ENCODE results near the gene CTSD.

Gene CTSD

DNA sequence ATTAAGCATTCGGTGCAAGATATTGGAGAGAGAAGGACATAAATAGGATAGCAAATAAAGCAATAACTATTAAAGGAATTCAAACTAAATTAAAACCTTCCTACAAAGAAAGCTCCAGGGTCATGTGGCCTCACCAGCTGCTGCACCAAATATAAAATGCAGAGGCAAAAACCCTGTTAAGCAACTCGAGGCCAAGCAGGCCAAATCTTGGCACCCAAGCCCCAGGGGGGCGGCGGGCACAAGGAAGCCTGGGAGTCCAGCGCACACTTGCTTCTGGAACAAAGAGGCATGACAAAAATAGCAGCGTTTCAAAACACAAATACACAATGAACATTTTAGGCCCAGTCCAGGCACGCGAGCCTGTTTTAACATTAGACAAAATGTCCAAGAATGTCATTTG, 46.0 kb downstream of the CTSD start:
- TF ChIP-seq POLR2A (IDR thresholded peaks at IDR 0.05; ENCODE audit: low read depth, low read length) = no peak
- no peak for DNase-seq (ENCODE audit: insufficient read length, low spot score)
- no peak for FAIRE-seq

DNA sequence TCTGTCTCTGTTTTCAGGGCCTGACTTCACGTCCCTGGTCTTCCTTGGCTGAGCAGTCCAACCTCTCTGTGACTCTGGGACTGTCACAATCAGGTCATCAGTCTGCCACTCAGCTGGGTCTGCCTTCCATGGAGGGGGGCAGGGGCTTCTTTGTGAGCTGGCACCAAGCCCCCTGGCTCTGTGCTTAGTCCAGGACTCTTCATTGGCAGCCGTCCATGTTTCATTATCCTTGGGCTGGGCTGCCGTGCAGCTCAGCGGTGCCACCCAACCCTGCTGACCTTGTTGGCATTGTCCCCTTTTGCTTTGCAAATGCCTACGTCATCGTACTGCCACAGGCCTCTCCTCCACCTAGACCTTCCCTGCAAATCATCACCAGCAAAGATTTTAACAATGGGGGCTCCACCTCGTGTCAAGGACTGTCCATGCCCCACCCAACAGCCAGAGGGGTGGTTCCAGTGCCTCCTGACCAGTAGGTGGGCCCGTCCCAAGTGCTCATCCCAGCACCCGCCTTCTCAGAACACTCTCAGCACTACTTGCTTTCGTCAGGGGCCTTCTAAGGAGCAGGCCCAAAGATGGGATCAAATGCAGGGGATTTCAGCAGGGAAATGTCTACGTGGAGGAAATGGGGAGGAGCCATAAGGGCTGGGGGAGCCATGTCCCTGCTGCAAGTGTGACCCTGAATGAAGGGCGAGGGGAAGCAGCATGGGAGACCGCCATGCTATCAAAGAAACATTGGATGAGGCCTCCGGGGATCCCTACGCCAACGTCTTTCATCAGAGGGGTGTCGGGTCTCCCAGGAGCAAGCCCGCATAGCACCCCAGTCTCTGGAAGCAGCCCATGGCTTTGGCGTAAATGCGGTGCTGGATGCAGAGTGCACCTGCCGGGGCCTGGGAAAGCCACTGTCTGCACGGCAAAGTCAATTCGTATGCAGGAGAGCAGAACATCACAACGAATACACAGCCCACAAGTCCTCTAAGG, 48.5 kb downstream of the CTSD start:
- TF ChIP-seq POLR2A (IDR thresholded peaks at IDR 0.05; ENCODE audit: low read depth, low read length) = no peak
- no peak for DNase-seq (ENCODE audit: insufficient read length, low spot score)
- FAIRE-seq = no peak

DNA sequence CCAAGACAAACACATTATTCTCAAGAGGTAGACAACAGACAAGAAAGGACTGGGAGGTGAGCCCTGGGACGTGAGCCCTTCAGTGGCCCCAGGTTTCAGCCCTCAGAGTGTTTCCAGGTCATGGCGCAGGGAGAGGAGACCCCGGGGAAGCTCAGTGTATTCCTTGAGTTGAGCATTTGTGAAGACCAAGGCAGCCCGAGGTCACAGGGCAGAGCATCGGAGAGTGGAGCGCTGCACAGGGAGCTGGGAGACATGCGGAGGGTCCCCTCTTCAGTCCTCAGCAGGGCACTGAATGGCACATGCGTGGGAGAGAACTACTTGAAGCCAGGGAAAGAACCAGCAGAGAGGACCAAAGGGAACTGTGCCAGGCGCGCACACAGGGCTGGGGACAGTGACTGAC, 55.0 kb downstream of the CTSD start:
- TF ChIP-seq POLR2A (IDR thresholded peaks at IDR 0.05; ENCODE audit: low read depth, low read length) = no peak
- FAIRE-seq (no peak), DNase-seq (ENCODE audit: insufficient read length, low spot score) (no peak)

DNA sequence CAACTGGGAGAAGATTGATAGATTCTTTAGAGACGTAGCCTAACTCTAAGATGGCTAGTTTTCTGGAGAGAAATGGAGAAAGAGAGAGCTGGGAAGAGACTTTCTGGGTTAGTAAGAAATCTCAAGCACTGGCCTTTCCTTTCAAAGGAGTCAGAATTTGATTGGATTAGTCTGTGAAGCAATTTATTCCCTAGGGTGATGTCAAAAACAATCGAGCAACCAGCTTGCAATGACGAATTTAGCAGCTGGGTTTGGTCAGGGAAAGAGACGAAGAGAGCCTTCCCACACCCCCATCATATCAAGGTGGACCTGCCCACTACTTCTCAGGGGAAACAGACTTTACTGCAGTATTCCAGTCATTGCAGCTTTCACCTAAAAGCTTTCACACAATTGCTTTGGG, 56.0 kb downstream of the CTSD start:
- TF ChIP-seq POLR2A (IDR thresholded peaks at IDR 0.05; ENCODE audit: low read depth, low read length) = no peak
- DNase-seq (ENCODE audit: insufficient read length, low spot score) = no peak
- FAIRE-seq = no peak

DNA sequence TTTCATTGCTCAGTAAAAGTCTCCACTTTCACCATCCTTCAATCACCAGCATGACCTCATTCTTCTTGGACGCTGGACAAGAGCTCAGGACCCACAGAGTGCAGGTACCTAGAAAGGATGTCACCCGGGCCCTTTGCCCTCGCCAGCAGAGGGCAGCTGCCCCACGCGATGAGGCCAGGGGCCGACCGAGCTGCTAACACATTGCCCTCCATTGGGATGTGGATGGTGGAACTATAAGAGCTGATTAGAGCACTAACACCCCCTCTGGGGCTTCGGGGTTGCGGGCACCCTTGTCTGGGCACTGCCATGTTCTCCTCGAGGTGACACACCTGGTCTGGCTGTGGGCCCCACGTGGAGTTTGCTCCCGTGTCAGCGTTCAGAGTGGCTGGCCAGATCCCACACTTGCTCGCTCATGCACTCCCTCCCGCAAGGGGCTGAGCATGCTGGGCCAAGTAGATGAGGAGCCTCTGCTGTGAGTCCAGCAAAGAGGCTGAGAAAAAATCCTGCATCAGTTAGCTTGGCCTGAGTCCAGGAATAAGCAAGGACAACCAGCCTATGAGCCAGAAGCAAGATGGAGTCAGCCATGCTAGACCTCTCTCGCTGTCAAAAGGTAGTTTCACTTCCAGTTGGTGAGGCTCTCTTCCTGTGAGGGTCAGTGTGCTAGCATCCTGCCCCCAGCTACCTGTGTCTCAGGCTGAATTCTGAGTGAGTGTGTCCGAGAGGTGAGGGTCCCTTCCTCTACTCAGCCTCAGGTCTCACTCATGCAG, 56.9 kb downstream of the CTSD start:
- FAIRE-seq (no peak), DNase-seq (ENCODE audit: insufficient read length, low spot score) (no peak)
- TF ChIP-seq POLR2A (IDR thresholded peaks at IDR 0.05; ENCODE audit: low read depth, low read length) = no peak

DNA sequence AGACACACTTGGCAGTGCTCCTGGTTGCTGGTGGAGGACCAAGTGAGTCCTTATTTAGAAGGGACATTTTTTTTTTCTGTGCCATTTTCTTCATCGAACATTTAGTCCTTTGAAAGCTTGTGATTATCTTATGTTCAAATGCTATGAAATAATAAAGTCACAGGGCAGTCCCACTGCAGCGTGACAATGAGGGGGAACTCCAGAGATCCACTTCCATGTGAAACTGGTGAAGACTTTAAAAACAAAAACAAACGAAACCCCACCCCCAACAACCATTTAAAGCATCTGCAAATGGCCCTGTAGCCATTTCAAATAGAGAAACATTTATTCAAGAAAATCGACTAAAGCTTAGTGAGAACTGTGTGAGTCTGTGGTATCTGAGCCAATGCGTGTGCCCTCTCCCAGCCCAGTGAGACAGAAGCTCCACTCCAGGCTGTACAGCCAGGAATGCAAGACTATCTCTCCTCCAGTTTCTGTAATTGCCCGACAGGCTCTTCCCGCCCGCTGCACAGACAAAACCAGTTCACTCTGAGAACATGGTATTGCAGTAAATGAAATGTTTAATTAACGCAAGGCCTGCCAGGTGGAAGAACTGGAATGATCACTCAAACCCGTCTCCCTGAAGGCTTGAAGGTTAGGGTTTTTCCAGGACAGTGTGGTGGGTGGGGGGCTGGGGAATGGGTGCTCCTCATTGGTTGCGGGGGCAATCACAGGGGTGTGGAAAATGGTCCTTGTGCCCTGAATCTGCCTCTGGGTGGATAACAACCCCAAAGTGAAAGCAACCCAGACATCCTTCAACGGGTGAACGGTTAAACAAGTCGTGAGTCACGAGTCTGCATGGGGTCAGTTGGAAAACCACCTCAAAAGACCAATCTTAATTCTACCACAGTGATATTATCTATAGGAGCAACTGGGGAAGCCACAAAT, 58.3 kb downstream of the CTSD start:
- peak; percentile 39 for DNase-seq (ENCODE audit: insufficient read length, low spot score)
- TF ChIP-seq POLR2A (IDR thresholded peaks at IDR 0.05; ENCODE audit: low read depth, low read length) = no peak
- FAIRE-seq = no peak

DNA sequence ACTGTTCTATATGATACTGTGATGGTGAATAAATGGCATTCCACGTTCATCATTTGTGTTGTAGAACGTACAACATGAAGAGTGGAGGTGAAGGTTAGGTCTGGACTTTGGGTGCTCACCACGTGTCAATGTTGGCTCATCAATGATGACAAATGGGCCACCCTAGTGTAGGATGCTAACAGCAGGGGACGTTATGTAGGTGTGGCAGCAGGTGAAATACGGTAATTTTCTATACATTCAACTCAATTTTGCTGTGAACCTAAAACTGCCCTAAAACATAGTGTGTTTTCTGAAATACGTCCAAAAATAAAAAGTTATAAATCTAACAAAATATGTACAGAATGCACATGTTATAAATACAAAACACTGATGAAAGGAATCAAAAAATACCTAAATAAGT, 60.6 kb downstream of the CTSD start:
- FAIRE-seq = no peak
- TF ChIP-seq POLR2A (IDR thresholded peaks at IDR 0.05; ENCODE audit: low read depth, low read length) = no peak
- no peak for DNase-seq (ENCODE audit: insufficient read length, low spot score)

Data from H54 (cell line).